K562 (cell line): ENCODE measurements around the gene MLLT3. TPM values are rescaled to one million over a fixed set of nuclear protein-coding genes. Genes with fewer than 3 reads are reported as not detected.

Source experiments
- ATAC-seq: fragments of 200-7000 bp; cut with Tn5 transposase; 3 replicates; pipeline ENCODE4 v1.9.1; 2020; ENCODE audit warnings: moderate library complexity
- BruUV-seq: library from RNA; stranded (reverse); fragments of 400-500 nt; replicated peaks from 2 replicates; lab custom pipeline; 2021; lab: Mats Ljungman, UMichigan
- CTCF ChIA-PET: fragments of 300-600 bp; formaldehyde crosslinking; extraction: SDS; loops from one replicate; lab custom pipeline; 2021; ENCODE audit warnings: low intra/inter-chr PET ratio; lab: Yijun Ruan, JAX
- POLR2A ChIA-PET: fragments of 300-600, 350-650 bp; sonication (Branson Sonifier 250); formaldehyde crosslinking; extraction: SDS; loops from one replicate; lab custom pipeline; 2021; ENCODE audit warnings: antibody characterized with exemption, inconsistent platforms; lab: Yijun Ruan, JAX
- DNase-seq, 4 experiments: peaks; one replicate each; pipeline versions ENCODE4 v3.0.0 to v3.0.0-alpha.2; 2011 to 2018; ENCODE audit warnings: low spot score in 3 of 4, mixed read lengths in 3 of 4; ENCODE audit errors: extremely low read depth in 1 of 4
- FAIRE-seq: peaks from 2 replicates; lab custom pipeline; 2011; peaks lifted over from hg19 to GRCh38; lab: Jason Lieb, UNC
- H2AFZ ChIP-seq: 2 replicates; pipeline ENCODE4 v1.6.0; 2011; ENCODE audit warnings: low read depth, low read length, control low read depth, inconsistent platforms
- H3K27ac ChIP-seq: fragments of 200-600 bp; 3 replicates; pipeline ENCODE4 v1.8.0; 2011; ENCODE audit warnings: low read depth, mild to moderate bottlenecking, control low read depth, inconsistent platforms, low read length, moderate library complexity, mixed read lengths; ENCODE audit errors: extremely low read depth
- H3K27me3 ChIP-seq, 2 experiments: fragments of 300-600 bp in 1 of 2; 2 replicates in 1 of 2; 3 replicates in 1 of 2; pipeline versions ENCODE4 v1.6.0 to v1.8.0; 2011; ENCODE audit warnings: inconsistent platforms in 2 of 2, low read length in 2 of 2, mild to moderate bottlenecking in 1 of 2, mixed read lengths in 1 of 2, moderate library complexity in 1 of 2; ENCODE audit not compliant: control insufficient read depth in 2 of 2, insufficient read depth in 2 of 2
- H3K36me3 ChIP-seq: fragments of 300-600 bp; 3 replicates; pipeline ENCODE4 v1.8.0; 2011; ENCODE audit warnings: mild to moderate bottlenecking, low read length, inconsistent platforms; ENCODE audit not compliant: control insufficient read depth, insufficient read depth
- H3K4me1 ChIP-seq, 2 experiments: fragments of 200-600 bp in 1 of 2; replicated peaks in 1 of 2; 2 replicates in 1 of 2; 3 replicates in 1 of 2; pipeline versions ENCODE4 v1.5.1 to v1.8.0; 2011; ENCODE audit warnings: inconsistent platforms in 2 of 2, low read length in 2 of 2, mild to moderate bottlenecking in 1 of 2, mixed read lengths in 1 of 2, moderate library complexity in 1 of 2; ENCODE audit not compliant: control insufficient read depth in 2 of 2, insufficient read depth in 2 of 2
- H3K4me2 ChIP-seq: 2 replicates; pipeline ENCODE4 v1.6.1; 2011; ENCODE audit warnings: low read length, control low read depth, inconsistent platforms, mixed read lengths; ENCODE audit not compliant: insufficient read depth
- H3K4me3 ChIP-seq: fragments of 200-600 bp; sonication (generic), shearing (Covaris generic); 2 replicates; pipeline ENCODE4 v1.5.1; 2016; ENCODE audit warnings: control low read depth, inconsistent platforms
- H3K79me2 ChIP-seq: fragments of 200-600 bp; 3 replicates; pipeline ENCODE4 v1.8.0; 2011; ENCODE audit warnings: low read length, inconsistent platforms; ENCODE audit not compliant: control insufficient read depth, insufficient read depth
- H3K9ac ChIP-seq, 2 experiments: 2 replicates each; pipeline versions ENCODE4 v1.6.0 to v1.6.1; 2011; ENCODE audit warnings: low read depth in 2 of 2, low read length in 2 of 2, control low read depth in 1 of 2, inconsistent platforms in 1 of 2, mild to moderate bottlenecking in 1 of 2, mixed read lengths in 1 of 2; ENCODE audit not compliant: insufficient read depth in 1 of 2
- H3K9me1 ChIP-seq: one replicate; pipeline ENCODE4 v1.6.0; 2011; ENCODE audit warnings: inconsistent platforms, mild to moderate bottlenecking, low read length, moderate library complexity; ENCODE audit not compliant: control insufficient read depth, insufficient read depth
- H3K9me3 ChIP-seq: replicated peaks from 2 replicates; pipeline ENCODE4 v1.5.1; 2011; ENCODE audit warnings: low read depth, low read length, inconsistent platforms; ENCODE audit not compliant: control insufficient read depth, insufficient read depth
- H4K20me1 ChIP-seq: replicated peaks from 2 replicates; pipeline ENCODE4 v1.6.1; 2011; ENCODE audit warnings: low read length, inconsistent platforms, mixed read lengths; ENCODE audit not compliant: control insufficient read depth, insufficient read depth
- CHD7 ChIP-seq: fragments of 200-600 bp; sonication (generic); IDR thresholded peaks from one replicate; pipeline ENCODE4 v1.6.1; 2012; ENCODE audit warnings: mild to moderate bottlenecking, low read depth, low read length, inconsistent platforms
- EZH2 ChIP-seq: IDR thresholded peaks from 2 replicates; pipeline ENCODE4 v1.6.1; 2012; ENCODE audit warnings: low read depth, mild to moderate bottlenecking, inconsistent platforms, low read length, borderline replicate concordance
- MLLT1 ChIP-seq, 2 experiments: fragments of 450-650 bp; IDR thresholded peaks; 2 replicates each; pipeline ENCODE4 v1.6.1; 2016
- NFE2 ChIP-seq: IDR thresholded peaks from 2 replicates; pipeline ENCODE4 v1.6.1; 2014; ENCODE audit warnings: antibody characterized with exemption, low read depth
- NR1H2 ChIP-seq: sonication (generic); formaldehyde crosslinking; IDR thresholded peaks from 2 replicates; pipeline ENCODE4 v1.4.0; 2020; ENCODE audit warnings: mild to moderate bottlenecking, missing genetic modification reagents
- NR2F6 ChIP-seq: fragments of 450-650 bp; formaldehyde crosslinking; IDR thresholded peaks from 2 replicates; pipeline ENCODE4 v1.4.0; 2020; ENCODE audit warnings: mild to moderate bottlenecking
- ZFP30 ChIP-seq: fragments of 250-450 bp; sonication (Bioruptor Pico); IDR thresholded peaks from 2 replicates; pipeline ENCODE4 v1.8.0; 2022; ENCODE audit warnings: moderate library complexity, mild to moderate bottlenecking, inconsistent platforms, borderline replicate concordance
- ZNF239 ChIP-seq: fragments of 250-450 bp; sonication (Bioruptor Pico); IDR thresholded peaks from 2 replicates; pipeline ENCODE4 v1.4.0; 2020; ENCODE audit warnings: mild to moderate bottlenecking
- ZZZ3 ChIP-seq: fragments of 450-650 bp; IDR thresholded peaks from 2 replicates; pipeline ENCODE4 v1.6.1; 2016; ENCODE audit warnings: antibody characterized with exemption, mild to moderate bottlenecking, moderate library complexity
- WGBS: fragments of 100-300 bp; shearing (Covaris generic); methylation state at CpG from one replicate; pipeline ENCODE4 v1.1.6; 2016; ENCODE audit warnings: low coverage, mixed read lengths; ENCODE audit not compliant: insufficient coverage; ENCODE audit errors: missing lambda C conversion rate; 5-methylcytosine and 5-hydroxymethylcytosine counted together
- in situ Hi-C: fragments of 300-500 bp; cut with MboI; formaldehyde crosslinking; loops from 4 replicates; pipeline ENCODE4 v1.15.0; 2018; ENCODE audit warnings: inconsistent platforms, mixed read lengths
- intact Hi-C: fragments of 100-400 bp; cut with micrococcal nuclease; formaldehyde crosslinking; loops from 2 replicates; pipeline ENCODE4 v1.14.2; 2022
- polyA plus RNA-seq, 8 experiments: library from polyadenylated mRNA; depleted of rRNA in 4 of 8; stranded (reverse) in 5 of 8; unstranded in 3 of 8; fragments of >200 nt; fragmentation: Nextera tagmentation in 2 of 8; fragmentation: Illumina TruSeq in 1 of 8; extraction: Ambion mirVana in 2 of 8; extraction: Trizol in 1 of 8; gene quantifications; 2 replicates each; pipeline versions ENCODE4 v1.2.1 to v1.2.3, GENCODE V29; 2011 to 2014; ENCODE audit warnings: inconsistent platforms in 1 of 8, missing spikeins in 1 of 8
- total RNA-seq, 7 experiments: library from RNA; depleted of rRNA in 6 of 7; stranded (reverse); fragments of >200 nt in 6 of 7; fragmentation: Illumina TruSeq in 2 of 7; extraction: Trizol in 2 of 7; gene quantifications; 2 replicates each; pipeline versions ENCODE4 v1.2.1 to v1.2.3, GENCODE V29; 2011 to 2021; ENCODE audit warnings: low replicate concordance in 1 of 7
- TF ChIP-seq, protein P1 (sequence below): fragments of 450-650 bp; formaldehyde crosslinking; IDR thresholded peaks from 2 replicates; pipeline ENCODE4 v1.4.0; 2020; ENCODE audit warnings: mild to moderate bottlenecking, moderate library complexity

The MLLT3 gene
- total and polyA plus RNA-seq, 9 of the 15 experiments (the other 6 are each of a cell fraction or from before 2014, with no cell fraction given) = 0.07 to 0.42 (median 0.22) TPM; not detected in 4

DNA sequence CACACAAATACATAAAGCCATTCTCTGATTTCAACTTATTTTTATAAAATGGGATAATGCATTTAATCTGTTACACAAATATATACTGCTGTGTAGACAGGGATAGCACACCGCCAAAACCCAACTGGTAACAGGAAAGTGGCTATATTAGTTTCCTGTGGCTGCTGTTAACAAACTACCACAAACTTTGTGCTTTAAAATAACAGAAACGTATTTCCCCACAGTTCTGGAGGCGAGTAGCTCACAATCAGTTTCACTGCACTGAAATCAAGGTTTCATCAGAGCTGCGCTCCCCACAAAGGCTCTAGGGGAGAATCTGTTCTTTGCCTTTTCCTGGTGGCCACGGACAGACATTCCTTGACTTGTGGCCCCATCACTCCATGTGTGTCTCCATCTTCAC, 94.0 kb downstream of the MLLT3 start:
- in situ Hi-C loops = no loop called here
- 0% methylated on average over 5 of the region's 5 CpGs for WGBS
- no peak overlapping the region for H3K4me3 ChIP-seq
- no peaks in the 10 kb centered on the region for H3K9me1 ChIP-seq
- ATAC-seq (no peak), FAIRE-seq (no peak)
- no peak overlapping the region for H2AFZ ChIP-seq
- intact Hi-C loops = no loop called here
- H3K9ac ChIP-seq = no peak overlapping the region
- no peaks in the 10 kb centered on the region for H3K27me3 ChIP-seq
- H3K36me3 ChIP-seq = no peaks in the 10 kb centered on the region
- POLR2A ChIA-PET = no interaction called here
- BruUV-seq = no TSS peak
- no peaks in the 10 kb centered on the region for H3K79me2 ChIP-seq
- no peak for TF ChIP-seq ZNF239
- TF ChIP-seq NR2F6 (CRISPR knock-in tag) = no peak
- TF ChIP-seq, protein P1, sequence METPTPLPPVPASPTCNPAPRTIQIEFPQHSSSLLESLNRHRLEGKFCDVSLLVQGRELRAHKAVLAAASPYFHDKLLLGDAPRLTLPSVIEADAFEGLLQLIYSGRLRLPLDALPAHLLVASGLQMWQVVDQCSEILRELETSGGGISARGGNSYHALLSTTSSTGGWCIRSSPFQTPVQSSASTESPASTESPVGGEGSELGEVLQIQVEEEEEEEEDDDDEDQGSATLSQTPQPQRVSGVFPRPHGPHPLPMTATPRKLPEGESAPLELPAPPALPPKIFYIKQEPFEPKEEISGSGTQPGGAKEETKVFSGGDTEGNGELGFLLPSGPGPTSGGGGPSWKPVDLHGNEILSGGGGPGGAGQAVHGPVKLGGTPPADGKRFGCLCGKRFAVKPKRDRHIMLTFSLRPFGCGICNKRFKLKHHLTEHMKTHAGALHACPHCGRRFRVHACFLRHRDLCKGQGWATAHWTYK (CRISPR knock-in tag) = no peak
- no peak for TF ChIP-seq CHD7
- no peak for TF ChIP-seq NR1H2 (CRISPR knock-in tag)
- no peak for TF ChIP-seq ZFP30 (CRISPR knock-in tag)
- no peak for TF ChIP-seq MLLT1 (IDR thresholded peaks at IDR 0.05)
- TF ChIP-seq ZZZ3 = no peak
- TF ChIP-seq NFE2 = no peak
- TF ChIP-seq EZH2 = no peak
- TF ChIP-seq, all 486 proteins: peak for 0
- CTCF ChIA-PET = no interaction called here
- Histone ChIP-seq H3K9me3 (no peaks in the 10 kb centered on the region), H3K4me2 (no peak overlapping the region), H4K20me1 (no peaks in the 10 kb centered on the region), H3K27ac (no peak overlapping the region), H3K4me1 (no peaks in the 10 kb centered on the region)
- DNase-seq = no peak
